Subcutaneous abdominal adipose tissue (tissue), 5 donors: ENCODE data around the gene KCNK4.
A peak's percentile ranks its signal among the peaks of the same experiment; 100 is the strongest.
"Not testable (repeated sequence)": the region's sequence is repeated elsewhere in the genome, so short reads cannot be mapped to it uniquely, and the experiment has no call there.

ENCODE experiments used
- H3K27ac ChIP-seq: one replicate; pipeline ENCODE4 v1.7.0; 2013; ENCODE audit warnings: low read depth, mild to moderate bottlenecking, inconsistent platforms, low read length, moderate library complexity
- H3K27me3 ChIP-seq, 5 donors: one replicate each; pipeline ENCODE4 v1.7.0; 2013; ENCODE audit warnings: low read length in 5 of 5, inconsistent platforms in 1 of 5; ENCODE audit not compliant: control insufficient read depth in 5 of 5, insufficient read depth in 4 of 5
- H3K36me3 ChIP-seq, 5 donors: one replicate each; pipeline ENCODE4 v1.7.0; 2013; ENCODE audit warnings: low read length in 5 of 5; ENCODE audit not compliant: control insufficient read depth in 5 of 5, insufficient read depth in 5 of 5
- H3K4me1 ChIP-seq, 5 donors: one replicate each; pipeline ENCODE4 v1.7.0; 2013; ENCODE audit warnings: low read length in 5 of 5, mild to moderate bottlenecking in 3 of 5, moderate library complexity in 1 of 5; ENCODE audit not compliant: control insufficient read depth in 5 of 5, insufficient read depth in 5 of 5
- H3K4me3 ChIP-seq, 5 donors: one replicate each; pipeline ENCODE4 v1.7.0; 2013; ENCODE audit warnings: low read length in 5 of 5, low read depth in 1 of 5
- H3K9ac ChIP-seq, 5 donors: one replicate each; pipeline ENCODE4 v1.7.0; 2013; ENCODE audit warnings: low read length in 5 of 5, mild to moderate bottlenecking in 4 of 5, moderate library complexity in 3 of 5
- H3K9me3 ChIP-seq, 5 donors: one replicate each; pipeline ENCODE4 v1.7.0; 2013; ENCODE audit warnings: low read length in 5 of 5; ENCODE audit not compliant: control insufficient read depth in 5 of 5
- donor health status: healthy.
- donor health status: healthy.
- donor health status: healthy.
- donor health status: healthy.
- donor health status: healthy.

KCNK4 gene

GRCh38 chr11:64305691-64306562, 14.8 kb downstream of the KCNK4 start:
- Histone ChIP-seq H3K27ac (peak overlapping the region; percentile 75), H3K36me3 (peaks cover 0 to 8% (median 3%) of the 10 kb centered on the region in 5 donors), H3K9ac (peak overlapping the region; percentile 26 to 83 (median 78))

GRCh38 chr11:64306563-64306875, 15.4 kb downstream of the KCNK4 start:
- Histone ChIP-seq H3K9me3 (no peaks in the 10 kb centered on the region), H3K4me3 (peak overlapping the region; percentile 70 to 80 (median 71)), H3K9ac (peak overlapping the region; percentile 26 to 83 (median 78)), H3K4me1 (peaks cover 2 to 31% (median 28%) of the 10 kb centered on the region in 5 donors), H3K27me3 (no peaks in the 10 kb centered on the region), H3K36me3 (peaks cover 0 to 8% (median 3%) of the 10 kb centered on the region in 5 donors), H3K27ac (peak overlapping the region; percentile 75)

More at GRCh38 chr11:64305691-64306562, 14.8 kb downstream of the KCNK4 start:
- Histone ChIP-seq H3K4me3 (peak overlapping the region; percentile 70 to 80 (median 71)), H3K4me1 (peaks cover 2 to 36% (median 29%) of the 10 kb centered on the region in 5 donors), H3K27me3 (no peaks in the 10 kb centered on the region), H3K9me3 (no peaks in the 10 kb centered on the region)

- peak overlapping the region; percentile 11 to 80 (median 70) for H3K4me3 ChIP-seq
- no peaks in the 10 kb centered on the region for H3K27me3 ChIP-seq
- peaks cover 0 to 8% (median 3%) of the 10 kb centered on the region in 5 donors for H3K36me3 ChIP-seq
- peak overlapping the region; percentile 75 for H3K27ac ChIP-seq
- H3K9ac ChIP-seq: peak overlapping the region in 4 of 5 donors; percentile 55 to 83 (median 80)
- no peaks in the 10 kb centered on the region for H3K9me3 ChIP-seq
- peaks cover 2 to 31% (median 28%) of the 10 kb centered on the region in 5 donors for H3K4me1 ChIP-seq
Measured at GRCh38 chr11:64306876-64307622, 15.9 kb downstream of the KCNK4 start.

- Histone ChIP-seq H3K27ac (peak overlapping the region; percentile 75), H3K4me1 (peaks cover 2 to 36% (median 28%) of the 10 kb centered on the region in 5 donors)
- H3K4me3 ChIP-seq, H3K27me3 ChIP-seq, H3K36me3 ChIP-seq, H3K9me3 ChIP-seq, H3K9ac ChIP-seq: not testable (repeated sequence)
Measured at GRCh38 chr11:64307795-64308194, 16.7 kb downstream of the KCNK4 start.

- H3K36me3 ChIP-seq: peaks cover 0 to 23% (median 21%) of the 10 kb centered on the region in 5 donors
- peak overlapping the region; percentile 70 for H3K27ac ChIP-seq
- H3K4me1 ChIP-seq: peaks cover 0 to 40% (median 19%) of the 10 kb centered on the region in 5 donors
- no peak overlapping the region for H3K4me3 ChIP-seq
- H3K9ac ChIP-seq: peak overlapping the region in 1 of 5 donors; percentile 11
- no peaks in the 10 kb centered on the region for H3K27me3 ChIP-seq
- no peaks in the 10 kb centered on the region for H3K9me3 ChIP-seq
Measured at GRCh38 chr11:64312947-64313346, 21.8 kb downstream of the KCNK4 start.

GRCh38 chr11:64313491-64314145, 22.5 kb downstream of the KCNK4 start:
- Histone ChIP-seq H3K27me3 (no peaks in the 10 kb centered on the region), H3K4me1 (peaks cover 0 to 45% (median 21%) of the 10 kb centered on the region in 5 donors), H3K9ac (peak overlapping the region in 4 of 5 donors; percentile 56 to 71 (median 61)), H3K36me3 (peaks cover 0 to 23% (median 21%) of the 10 kb centered on the region in 5 donors), H3K27ac (peak overlapping the region; percentile 70), H3K9me3 (no peaks in the 10 kb centered on the region), H3K4me3 (peak overlapping the region in 4 of 5 donors; percentile 6 to 49 (median 34))

- Histone ChIP-seq H3K36me3 (peaks cover 0 to 23% (median 21%) of the 10 kb centered on the region in 5 donors), H3K27me3 (no peaks in the 10 kb centered on the region), H3K4me1 (peaks cover 0 to 51% (median 26%) of the 10 kb centered on the region in 5 donors), H3K4me3 (peak overlapping the region; percentile 4 to 49 (median 31)), H3K27ac (peak overlapping the region; percentile 70), H3K9me3 (no peaks in the 10 kb centered on the region), H3K9ac (peak overlapping the region in 4 of 5 donors; percentile 56 to 71 (median 61))
Measured at GRCh38 chr11:64314146-64314804, 23.2 kb downstream of the KCNK4 start.

- Histone ChIP-seq H3K27ac (peak overlapping the region; percentile 70), H3K9me3 (no peaks in the 10 kb centered on the region), H3K27me3 (no peaks in the 10 kb centered on the region), H3K9ac (no peak overlapping the region), H3K36me3 (peaks cover 0 to 23% (median 21%) of the 10 kb centered on the region in 5 donors), H3K4me3 (no peak overlapping the region), H3K4me1 (peaks cover 0 to 55% (median 31%) of the 10 kb centered on the region in 5 donors)
Measured at GRCh38 chr11:64314805-64315561, 23.9 kb downstream of the KCNK4 start.
